IPS DF 6.9 (cell line): ENCODE measurements around the gene TPSAB1.

Experiments
- DNase-seq: peaks from one replicate; pipeline ENCODE4 v3.0.0-alpha.2; 2013; ENCODE audit warnings: low read depth, low spot score
- H3K27ac ChIP-seq: one replicate; pipeline ENCODE4 v1.5.1; 2013; ENCODE audit warnings: low read length, control low read depth
- H3K27me3 ChIP-seq: 2 replicates; pipeline ENCODE4 v1.6.1; 2013; ENCODE audit warnings: mild to moderate bottlenecking, low read length; ENCODE audit not compliant: control insufficient read depth, insufficient read depth
- H3K36me3 ChIP-seq: 2 replicates; pipeline ENCODE4 v1.6.1; 2013; ENCODE audit warnings: low read length; ENCODE audit not compliant: control insufficient read depth, insufficient read depth
- H3K4me1 ChIP-seq: 2 replicates; pipeline ENCODE4 v1.6.1; 2013; ENCODE audit warnings: low read length; ENCODE audit not compliant: control insufficient read depth, insufficient read depth
- H3K4me3 ChIP-seq: 2 replicates; pipeline ENCODE4 v1.5.1; 2013; ENCODE audit warnings: mild to moderate bottlenecking, low read length
- H3K9me3 ChIP-seq: 2 replicates; pipeline ENCODE4 v1.6.1; 2013; ENCODE audit warnings: low read length, inconsistent platforms; ENCODE audit not compliant: control insufficient read depth, insufficient read depth
- WGBS: extraction: QIAGEN DNeasy Blood & Tissue Kit; methylation state at CpG from one replicate; pipeline ENCODE4 v1.1.7; 2013; ENCODE audit warnings: mixed read lengths, missing lambda C conversion rate; ENCODE audit not compliant: insufficient read length, insufficient coverage; 5-methylcytosine and 5-hydroxymethylcytosine counted together

TPSAB1 gene

DNA sequence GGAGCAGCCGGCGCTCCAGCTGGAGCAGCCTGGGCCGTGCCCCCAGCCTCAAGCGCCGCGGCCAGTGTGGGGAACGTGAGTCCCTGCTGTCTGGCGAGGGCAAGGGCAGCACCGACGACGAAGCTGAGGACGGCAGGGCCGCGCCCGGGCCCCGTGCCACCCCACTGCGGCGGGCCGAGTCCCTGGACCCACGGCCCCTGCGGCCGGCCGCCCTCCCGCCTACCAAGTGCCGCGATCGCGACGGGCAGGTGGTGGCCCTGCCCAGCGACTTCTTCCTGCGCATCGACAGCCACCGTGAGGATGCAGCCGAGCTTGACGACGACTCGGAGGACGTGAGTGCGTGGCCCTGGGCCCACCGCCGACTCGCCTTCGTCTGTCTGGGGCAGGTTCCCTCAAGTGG, 31.4 kb upstream of the TPSAB1 start:
- no peak for DNase-seq
- no CpG with 5 or more reads among the region's 43 CpGs for WGBS
- Histone ChIP-seq H3K27ac (no peak overlapping the region), H3K27me3 (no peaks in the 10 kb centered on the region), H3K4me3 (no peak overlapping the region), H3K4me1 (no peaks in the 10 kb centered on the region; the same call in 1 of the 2 replicates), H3K9me3 (no peaks in the 10 kb centered on the region), H3K36me3 (peaks cover 24% of the 10 kb centered on the region)

- DNase-seq, result no peak
- no peaks in the 10 kb centered on the region for H3K27me3 ChIP-seq
Observed at GRCh38 chr16:1210461-1210860, 30.0 kb upstream of the TPSAB1 start.

GRCh38 chr16:1211451-1212268, 28.8 kb upstream of the TPSAB1 start:
- no peak overlapping the region for H3K4me3 ChIP-seq
- no CpG with 5 or more reads among the region's 65 CpGs for WGBS
- DNase-seq, result no peak
- no peaks in the 10 kb centered on the region; the same call in 1 of the 2 replicates for H3K4me1 ChIP-seq
- H3K27me3 ChIP-seq, result no peaks in the 10 kb centered on the region
- H3K9me3 ChIP-seq, result no peaks in the 10 kb centered on the region
- peaks cover 32% of the 10 kb centered on the region for H3K36me3 ChIP-seq
- H3K27ac ChIP-seq, result no peak overlapping the region

More at GRCh38 chr16:1210461-1210860, 30.0 kb upstream of the TPSAB1 start:
- WGBS, result no CpG with 5 or more reads among the region's 23 CpGs
- Histone ChIP-seq H3K27ac (no peak overlapping the region), H3K9me3 (no peaks in the 10 kb centered on the region), H3K4me1 (no peaks in the 10 kb centered on the region), H3K4me3 (no peak overlapping the region), H3K36me3 (peaks cover 26% of the 10 kb centered on the region)

DNA sequence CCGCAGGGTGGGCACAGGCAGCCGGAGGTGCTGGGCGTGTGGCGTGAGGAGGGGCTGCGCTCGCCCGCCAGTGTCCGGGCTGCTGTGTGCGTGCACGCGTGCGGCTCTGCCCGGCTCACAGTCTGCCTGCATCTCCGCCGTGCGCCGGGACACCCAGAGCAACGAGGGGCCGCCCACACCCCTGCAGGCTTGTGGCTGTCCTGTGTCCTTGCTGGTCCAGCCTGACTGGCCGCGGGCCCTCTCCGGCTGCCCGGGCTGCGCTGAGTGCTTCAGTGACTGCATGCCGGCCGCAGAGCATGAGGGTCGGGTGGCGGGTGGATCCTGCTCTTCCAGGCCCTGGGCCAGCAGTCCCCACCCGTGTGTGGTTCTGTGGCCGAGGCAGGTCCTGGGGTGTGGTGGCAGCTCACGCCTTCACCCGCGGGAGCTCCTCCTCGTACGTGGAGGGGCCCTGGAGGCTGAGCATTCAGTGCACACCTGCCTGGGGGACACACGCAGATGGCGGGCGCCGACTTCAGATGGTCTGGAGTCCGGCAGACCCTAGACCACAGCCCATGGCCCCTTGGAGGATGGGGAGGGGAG, 27.8 kb upstream of the TPSAB1 start:
- H3K4me1 ChIP-seq, result no peaks in the 10 kb centered on the region; the same call in 1 of the 2 replicates
- no CpG with 5 or more reads among the region's 40 CpGs for WGBS

DNA sequence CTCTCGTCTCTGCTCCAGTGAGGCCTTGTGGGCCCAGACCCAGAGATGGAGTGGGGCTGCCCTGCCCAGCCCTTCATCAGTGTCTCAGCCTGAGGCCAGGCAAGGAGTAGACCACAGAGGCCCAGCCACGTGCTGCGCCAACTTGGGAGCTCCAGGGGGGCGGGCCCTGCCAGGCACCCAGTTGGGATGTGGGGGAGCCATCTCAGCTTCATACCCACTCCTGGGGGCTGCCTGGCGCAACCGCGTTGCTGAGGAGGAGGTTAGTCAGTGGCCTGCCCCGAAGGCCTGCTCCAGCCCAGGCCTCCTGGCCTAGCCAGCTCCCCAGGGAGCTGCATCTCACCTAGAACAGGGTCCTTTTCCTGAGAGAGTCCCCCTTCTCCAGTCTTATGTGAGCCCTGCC, 27.3 kb upstream of the TPSAB1 start:
- no peak overlapping the region for H3K4me3 ChIP-seq
- peaks cover 39% of the 10 kb centered on the region for H3K36me3 ChIP-seq
- DNase-seq, result no peak
- no peaks in the 10 kb centered on the region for H3K9me3 ChIP-seq
- H3K4me1 ChIP-seq, result no peaks in the 10 kb centered on the region; the same call in 1 of the 2 replicates
- no peaks in the 10 kb centered on the region for H3K27me3 ChIP-seq
- no peak overlapping the region for H3K27ac ChIP-seq
- WGBS, result no CpG with 5 or more reads among the region's 8 CpGs

More for the DNA sequence above, 27.8 kb upstream of the TPSAB1 start:
- no peak for DNase-seq
- H3K9me3 ChIP-seq, result no peaks in the 10 kb centered on the region
- H3K36me3 ChIP-seq, result peaks cover 34% of the 10 kb centered on the region
- no peak overlapping the region for H3K4me3 ChIP-seq
- H3K27me3 ChIP-seq, result no peaks in the 10 kb centered on the region
- H3K27ac ChIP-seq, result no peak overlapping the region

GRCh38 chr16:1213796-1214372, 26.6 kb upstream of the TPSAB1 start:
- WGBS, result no CpG with 5 or more reads among the region's 25 CpGs
- Histone ChIP-seq H3K4me3 (no peak overlapping the region), H3K27ac (no peak overlapping the region), H3K9me3 (no peaks in the 10 kb centered on the region), H3K36me3 (peaks cover 37% of the 10 kb centered on the region), H3K4me1 (no peaks in the 10 kb centered on the region; the same call in 1 of the 2 replicates), H3K27me3 (no peaks in the 10 kb centered on the region)
- no peak for DNase-seq

GRCh38 chr16:1214719-1215118, 25.8 kb upstream of the TPSAB1 start:
- Histone ChIP-seq H3K27ac (no peak overlapping the region), H3K4me3 (no peak overlapping the region), H3K9me3 (no peaks in the 10 kb centered on the region), H3K4me1 (no peaks in the 10 kb centered on the region; the same call in 1 of the 2 replicates), H3K27me3 (no peaks in the 10 kb centered on the region), H3K36me3 (peaks cover 37% of the 10 kb centered on the region)
- DNase-seq, result no peak
- WGBS, result no CpG with 5 or more reads among the region's 16 CpGs

DNA sequence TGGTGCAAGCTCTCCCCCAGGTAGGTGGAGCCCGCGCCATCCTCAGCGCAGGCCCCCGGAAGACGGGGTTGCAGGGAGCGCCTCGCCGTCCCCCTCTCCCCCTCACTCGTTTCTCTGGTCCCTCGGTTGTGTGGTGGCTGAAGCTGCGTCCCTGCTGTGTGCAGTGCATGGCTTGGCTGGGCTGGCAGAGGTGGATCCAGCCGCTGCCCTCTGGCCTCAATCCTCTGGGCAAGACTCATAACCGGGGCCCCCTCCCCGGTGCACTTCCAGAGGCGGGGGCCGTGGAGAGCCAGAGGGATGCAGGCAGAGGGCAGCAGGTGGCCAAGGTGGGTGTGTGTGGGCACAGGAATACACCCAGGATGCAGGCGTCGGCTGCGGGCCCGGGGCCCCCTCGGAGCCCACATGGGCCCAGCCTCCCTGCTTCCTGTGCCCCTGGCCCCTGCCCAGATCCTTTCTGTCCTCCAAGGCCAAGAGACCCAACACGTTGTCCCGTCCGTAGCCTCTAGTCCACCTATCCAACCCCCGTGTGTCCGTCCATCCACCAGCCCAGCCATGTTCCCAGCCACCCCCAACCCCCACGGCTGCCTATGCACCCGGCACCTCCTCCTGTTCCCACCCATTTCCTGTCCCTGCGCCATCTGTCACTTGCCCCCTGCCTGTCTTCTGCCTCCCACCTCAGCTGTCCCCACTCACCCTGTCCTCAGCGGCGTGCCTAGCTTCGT, 24.8 kb upstream of the TPSAB1 start:
- Histone ChIP-seq H3K4me1 (no peaks in the 10 kb centered on the region; the same call in 1 of the 2 replicates), H3K9me3 (no peaks in the 10 kb centered on the region), H3K27me3 (no peaks in the 10 kb centered on the region), H3K36me3 (peaks cover 36% of the 10 kb centered on the region), H3K4me3 (no peak overlapping the region), H3K27ac (no peak overlapping the region)
- WGBS, result no CpG with 5 or more reads among the region's 32 CpGs
- no peak for DNase-seq

GRCh38 chr16:1216296-1216619, 24.2 kb upstream of the TPSAB1 start:
- Histone ChIP-seq H3K4me3 (no peak overlapping the region), H3K9me3 (no peaks in the 10 kb centered on the region), H3K27ac (no peak overlapping the region), H3K36me3 (peaks cover 38% of the 10 kb centered on the region), H3K27me3 (no peaks in the 10 kb centered on the region), H3K4me1 (no peaks in the 10 kb centered on the region; the same call in 1 of the 2 replicates)
- no peak for DNase-seq
- no CpG with 5 or more reads among the region's 12 CpGs for WGBS

DNA sequence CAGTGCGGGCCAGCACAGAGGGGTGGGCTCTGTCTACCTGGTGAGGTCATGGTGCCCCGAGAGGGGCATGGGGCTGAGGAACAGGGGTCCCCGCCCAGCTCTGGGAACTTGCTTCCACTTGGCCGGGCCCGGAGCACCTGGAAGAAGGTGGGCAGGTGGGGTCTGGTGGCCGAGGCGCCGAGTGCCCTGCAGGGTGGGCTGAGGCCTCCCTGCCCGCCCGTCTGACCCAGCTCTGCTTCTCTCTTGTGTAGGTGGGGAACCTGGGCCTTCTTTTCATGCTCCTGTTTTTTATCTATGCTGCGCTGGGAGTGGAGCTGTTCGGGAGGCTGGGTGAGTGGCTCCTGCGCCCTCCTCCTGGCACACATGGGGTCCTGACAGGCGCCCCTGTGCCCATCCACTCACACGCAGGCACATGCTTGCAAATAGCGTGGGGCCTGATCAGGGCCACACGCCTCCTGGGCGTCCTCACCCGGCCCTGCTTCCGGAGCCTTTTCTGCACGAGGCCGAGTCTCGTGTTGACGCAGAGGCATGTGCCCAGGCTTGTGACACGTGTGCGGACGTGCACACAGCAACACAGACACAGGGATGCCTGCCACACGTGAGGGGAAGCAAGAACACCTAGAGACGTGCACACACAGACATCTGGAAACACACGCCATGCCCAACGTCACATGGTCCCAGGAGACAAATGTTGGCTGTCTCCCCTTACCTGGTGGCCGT, 23.7 kb upstream of the TPSAB1 start:
- H3K27me3 ChIP-seq, result no peaks in the 10 kb centered on the region

More for the DNA sequence above, 23.7 kb upstream of the TPSAB1 start:
- no CpG with 5 or more reads among the region's 32 CpGs for WGBS
- no peak for DNase-seq
- H3K27ac ChIP-seq, result no peak overlapping the region
- H3K36me3 ChIP-seq, result peaks cover 38% of the 10 kb centered on the region
- H3K4me1 ChIP-seq, result no peaks in the 10 kb centered on the region; the same call in 1 of the 2 replicates
- H3K4me3 ChIP-seq, result no peak overlapping the region
- no peaks in the 10 kb centered on the region for H3K9me3 ChIP-seq
